Nephron progenitor cell (in vitro differentiated cells): ENCODE results near the gene GORASP1.

Experiments
- DNase-seq: peaks from one replicate; pipeline ENCODE4 v3.0.0; 2021
- H3K27ac Mint-ChIP-seq: 2 replicates; pipeline ENCODE4 v1.8.0; 2021; ENCODE audit warnings: mild to moderate bottlenecking, moderate library complexity, mixed read lengths
- H3K27me3 Mint-ChIP-seq: 2 replicates; pipeline ENCODE4 v1.8.0; 2021; ENCODE audit warnings: mild to moderate bottlenecking, low read depth, mixed read lengths; ENCODE audit not compliant: poor library complexity
- H3K36me3 Mint-ChIP-seq: 2 replicates; pipeline ENCODE4 v1.8.0; 2021; ENCODE audit warnings: low read depth, mixed read lengths
- H3K4me1 Mint-ChIP-seq: 2 replicates; pipeline ENCODE4 v1.8.0; 2021; ENCODE audit warnings: mixed read lengths
- H3K4me3 Mint-ChIP-seq: 2 replicates; pipeline ENCODE4 v1.8.0; 2021; ENCODE audit warnings: mild to moderate bottlenecking, moderate library complexity, mixed read lengths
- H3K9me3 Mint-ChIP-seq: 2 replicates; pipeline ENCODE4 v1.8.0; 2021; ENCODE audit warnings: mild to moderate bottlenecking, moderate library complexity, mixed read lengths
- TF ChIP-seq, protein P1 (sequence below): fragments of 200-600 bp; sonication (generic); IDR thresholded peaks from 2 replicates; pipeline ENCODE4 v1.5.0; 2021; ENCODE audit warnings: antibody characterized with exemption

GORASP1 gene

DNA sequence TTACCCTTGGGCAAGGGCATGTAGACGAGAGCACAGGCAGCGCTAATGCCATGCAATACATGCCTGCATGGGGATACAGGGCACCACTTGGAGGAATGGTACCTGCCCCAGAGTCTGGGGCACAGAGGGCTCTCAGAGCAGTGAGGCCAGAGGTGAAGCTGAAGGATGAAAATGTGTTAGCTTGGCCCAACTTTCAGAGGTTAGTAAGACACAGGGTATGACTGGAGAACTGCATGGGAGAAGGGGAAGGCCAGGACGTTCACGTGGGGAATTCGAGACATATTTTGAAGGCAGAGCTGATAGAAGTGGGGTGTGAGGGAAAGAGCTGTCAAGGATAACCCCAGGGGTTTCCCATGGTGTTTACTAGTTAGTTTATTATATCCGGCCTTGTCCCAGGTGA lies 26.4 kb upstream of the GORASP1 start:
- Mint-ChIP-seq H3K4me3 (no peak overlapping the region), H3K27me3 (peaks cover 3% of the 10 kb centered on the region), H3K4me1 (peaks cover 19% of the 10 kb centered on the region), H3K9me3 (no peaks in the 10 kb centered on the region), H3K27ac (no peak overlapping the region), H3K36me3 (peaks cover 16% of the 10 kb centered on the region)
- TF ChIP-seq, protein P1, sequence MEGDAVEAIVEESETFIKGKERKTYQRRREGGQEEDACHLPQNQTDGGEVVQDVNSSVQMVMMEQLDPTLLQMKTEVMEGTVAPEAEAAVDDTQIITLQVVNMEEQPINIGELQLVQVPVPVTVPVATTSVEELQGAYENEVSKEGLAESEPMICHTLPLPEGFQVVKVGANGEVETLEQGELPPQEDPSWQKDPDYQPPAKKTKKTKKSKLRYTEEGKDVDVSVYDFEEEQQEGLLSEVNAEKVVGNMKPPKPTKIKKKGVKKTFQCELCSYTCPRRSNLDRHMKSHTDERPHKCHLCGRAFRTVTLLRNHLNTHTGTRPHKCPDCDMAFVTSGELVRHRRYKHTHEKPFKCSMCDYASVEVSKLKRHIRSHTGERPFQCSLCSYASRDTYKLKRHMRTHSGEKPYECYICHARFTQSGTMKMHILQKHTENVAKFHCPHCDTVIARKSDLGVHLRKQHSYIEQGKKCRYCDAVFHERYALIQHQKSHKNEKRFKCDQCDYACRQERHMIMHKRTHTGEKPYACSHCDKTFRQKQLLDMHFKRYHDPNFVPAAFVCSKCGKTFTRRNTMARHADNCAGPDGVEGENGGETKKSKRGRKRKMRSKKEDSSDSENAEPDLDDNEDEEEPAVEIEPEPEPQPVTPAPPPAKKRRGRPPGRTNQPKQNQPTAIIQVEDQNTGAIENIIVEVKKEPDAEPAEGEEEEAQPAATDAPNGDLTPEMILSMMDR = no peak
- no peak for DNase-seq

DNA sequence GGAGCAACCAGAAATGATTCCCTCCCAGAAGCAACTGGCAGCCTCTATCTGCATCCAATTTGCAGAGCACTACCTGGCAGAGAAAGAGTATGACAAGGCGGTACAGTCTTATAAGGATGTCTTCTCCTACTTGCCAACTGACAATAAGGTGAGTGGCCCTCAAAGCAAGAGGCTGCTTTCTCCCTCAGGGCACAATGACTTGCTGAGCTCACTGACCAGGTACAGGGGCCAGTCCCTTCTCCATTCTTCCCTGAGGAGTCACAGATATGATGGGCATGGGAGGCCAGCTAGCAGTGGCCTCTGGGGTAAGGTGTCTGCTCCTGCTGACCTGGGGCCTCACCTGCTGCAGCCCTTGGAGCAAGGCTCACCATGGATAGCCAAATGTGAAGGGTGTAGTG lies 25.7 kb upstream of the GORASP1 start:
- H3K4me3 Mint-ChIP-seq = no peak overlapping the region
- H3K36me3 Mint-ChIP-seq = peaks cover 16% of the 10 kb centered on the region
- no peak overlapping the region for H3K27ac Mint-ChIP-seq
- no peaks in the 10 kb centered on the region for H3K9me3 Mint-ChIP-seq
- H3K27me3 Mint-ChIP-seq = no peaks in the 10 kb centered on the region
- TF ChIP-seq, protein P1 = no peak
- no peak for DNase-seq
- peaks cover 20% of the 10 kb centered on the region for H3K4me1 Mint-ChIP-seq

DNA sequence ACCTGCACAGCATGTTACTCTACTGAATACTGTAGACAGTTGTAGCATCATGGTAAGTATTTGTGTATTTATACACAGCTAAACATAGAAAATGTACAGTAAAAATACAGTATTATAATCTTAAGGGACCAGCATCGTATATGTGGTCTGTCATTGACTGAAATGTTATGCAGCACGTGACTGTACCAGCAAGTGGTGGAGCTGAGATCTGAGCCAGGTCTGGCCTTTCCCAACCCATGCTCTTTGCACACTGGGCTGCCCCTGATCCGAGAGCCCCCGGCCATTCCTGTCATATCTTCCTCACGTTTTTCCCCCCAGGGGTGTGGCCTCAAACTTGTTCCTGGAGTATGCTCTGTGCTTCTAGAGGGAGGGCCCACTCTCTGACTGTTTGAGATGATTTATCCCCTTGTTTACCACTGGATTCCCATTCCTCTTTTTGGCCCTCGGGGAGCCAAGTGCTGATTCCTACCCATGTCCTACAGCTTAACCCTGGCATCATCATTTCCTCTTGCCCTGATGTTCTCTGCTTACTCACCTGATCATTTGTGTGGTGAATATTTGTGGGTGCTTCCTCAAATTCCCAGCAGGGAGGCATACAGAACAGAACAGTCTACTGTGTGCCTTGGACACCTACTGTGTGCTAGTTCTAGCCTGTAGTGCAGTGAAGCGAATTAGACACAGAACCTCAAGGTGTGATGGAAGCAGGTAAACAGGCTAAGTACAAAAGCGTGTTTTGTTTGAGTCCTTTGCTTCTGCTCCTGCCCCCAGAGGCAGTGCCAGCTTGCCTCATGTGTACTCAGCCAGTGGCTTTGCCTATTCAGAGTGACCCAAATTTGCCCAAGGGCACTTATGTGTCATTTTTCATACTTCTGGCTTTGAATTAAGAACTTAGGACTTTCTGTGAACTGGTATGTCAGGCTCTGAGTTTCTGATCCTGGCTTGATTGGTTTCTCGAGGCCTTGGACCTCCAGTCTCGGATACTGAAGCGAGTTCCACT lies 25.0 kb upstream of the GORASP1 start:
- Mint-ChIP-seq H3K4me1 (peaks cover 27% of the 10 kb centered on the region), H3K27me3 (no peaks in the 10 kb centered on the region), H3K4me3 (no peak overlapping the region), H3K9me3 (no peaks in the 10 kb centered on the region), H3K27ac (peak overlapping the region; percentile 77), H3K36me3 (peaks cover 10% of the 10 kb centered on the region)
- TF ChIP-seq, protein P1 = no peak
- no peak for DNase-seq

DNA sequence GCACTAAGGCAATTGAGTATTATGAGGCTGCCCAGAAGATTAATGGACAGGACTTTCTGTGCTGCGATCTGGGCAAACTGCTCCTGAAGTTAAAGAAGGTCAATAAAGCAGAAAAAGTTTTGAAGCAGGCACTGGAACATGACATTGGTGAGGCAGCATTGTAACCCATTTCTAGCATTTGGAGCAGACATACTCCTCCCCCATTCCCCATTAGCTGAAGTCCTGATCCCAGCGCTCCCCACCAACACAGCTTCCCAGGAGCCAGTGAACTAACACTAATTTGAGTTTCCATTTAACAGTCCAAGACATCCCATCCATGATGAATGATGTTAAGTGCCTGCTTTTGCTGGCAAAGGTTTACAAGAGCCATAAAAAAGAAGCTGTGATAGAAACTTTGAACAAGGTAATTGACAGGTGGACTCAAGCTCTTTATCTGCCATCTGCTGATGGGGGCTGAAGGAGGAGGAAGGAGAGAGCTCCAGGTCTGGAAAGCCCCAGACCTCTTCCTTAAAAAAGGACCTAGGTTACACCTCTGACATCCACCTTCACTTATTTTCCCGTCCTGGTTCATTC lies 23.4 kb upstream of the GORASP1 start:
- Mint-ChIP-seq H3K4me3 (no peak overlapping the region), H3K36me3 (peaks cover 10% of the 10 kb centered on the region), H3K27ac (peak overlapping the region; percentile 39), H3K27me3 (no peaks in the 10 kb centered on the region), H3K9me3 (no peaks in the 10 kb centered on the region), H3K4me1 (peaks cover 39% of the 10 kb centered on the region)
- TF ChIP-seq, protein P1 = no peak
- no peak for DNase-seq

DNA sequence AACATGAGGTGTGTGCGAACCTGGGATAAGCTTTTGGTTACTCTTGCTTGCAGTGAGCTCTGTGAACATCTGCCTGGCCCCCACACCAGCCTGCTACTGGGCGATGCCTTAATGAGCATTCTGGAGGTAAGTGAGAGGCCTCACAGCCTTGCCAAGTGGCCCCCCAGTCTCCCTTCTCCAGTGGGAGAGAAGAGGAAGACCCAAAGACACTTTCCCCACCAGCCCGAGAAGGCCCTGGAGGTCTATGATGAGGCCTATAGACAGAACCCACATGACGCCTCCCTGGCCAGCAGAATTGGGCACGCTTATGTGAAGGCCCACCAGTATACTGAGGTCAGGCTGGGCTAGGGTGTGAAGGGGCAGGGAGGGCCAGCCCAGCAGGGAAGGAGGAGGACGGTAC lies 22.6 kb upstream of the GORASP1 start:
- no peak for DNase-seq
- H3K36me3 Mint-ChIP-seq = peaks cover 10% of the 10 kb centered on the region
- peaks cover 39% of the 10 kb centered on the region for H3K4me1 Mint-ChIP-seq
- no peak overlapping the region for H3K27ac Mint-ChIP-seq
- H3K27me3 Mint-ChIP-seq = no peaks in the 10 kb centered on the region
- TF ChIP-seq, protein P1 = no peak
- no peaks in the 10 kb centered on the region for H3K9me3 Mint-ChIP-seq
- no peak overlapping the region for H3K4me3 Mint-ChIP-seq
